ENCODE measurements around the gene NME1.
A peak's percentile ranks its signal among the peaks of the same experiment; 100 is the strongest.
"Not testable (repeated sequence)": the region's sequence is repeated elsewhere in the genome, so short reads cannot be mapped to it uniquely, and the experiment has no call there.

The NME1 gene

GRCh38 chr17:51147650-51148049 lies 5.7 kb upstream of the NME1 start:
- DNase-seq = no peak

GRCh38 chr17:51149163-51149562 lies 4.2 kb upstream of the NME1 start:
- DNase-seq = no peak

- no peak for DNase-seq
These were observed 2.4 kb upstream of the NME1 start for GRCh38 chr17:51150932-51151331.

GRCh38 chr17:51152766-51153209 lies 571 bp upstream of the NME1 start:
- no peak for DNase-seq

GRCh38 chr17:51154176-51154575 lies 817 bp downstream of the NME1 start:
- DNase-seq = no peak

GRCh38 chr17:51155416-51155815 lies 2.1 kb downstream of the NME1 start:
- no peak for DNase-seq

- no peak for DNase-seq
These were observed 6.2 kb downstream of the NME1 start for GRCh38 chr17:51159604-51160003.

- no peak for DNase-seq
These were observed 8.2 kb downstream of the NME1 start for GRCh38 chr17:51161541-51161940.

- no peak for DNase-seq
These were observed 11.7 kb downstream of the NME1 start for GRCh38 chr17:51164911-51165679.

- no peak for DNase-seq
These were observed 12.4 kb downstream of the NME1 start for GRCh38 chr17:51165680-51166197.

- peak; percentile 54 for DNase-seq
These were observed 13.0 kb downstream of the NME1 start, which contains the start of gene NME2 for GRCh38 chr17:51166198-51166986. TSS of gene NME2 (plus strand) at chr17:51166411. CDS start at chr17:51166831, 420 bp downstream.

- DNase-seq = peak; percentile 54
These were observed 13.9 kb downstream of the NME1 start for GRCh38 chr17:51166987-51167931.

GRCh38 chr17:51169340-51169739 lies 16.0 kb downstream of the NME1 start:
- no peak for DNase-seq

- no peak for DNase-seq
These were observed 17.4 kb downstream of the NME1 start for GRCh38 chr17:51170736-51171135.

- DNase-seq = not testable (repeated sequence)
These were observed 18.7 kb downstream of the NME1 start for GRCh38 chr17:51172030-51172429.

GRCh38 chr17:51180486-51180885 lies 27.1 kb downstream of the NME1 start:
- DNase-seq = no peak

GRCh38 chr17:51184124-51184523 lies 30.8 kb downstream of the NME1 start:
- DNase-seq = no peak

GRCh38 chr17:51185763-51186332 lies 32.5 kb downstream of the NME1 start:
- no peak for DNase-seq

- DNase-seq = no peak
These were observed 35.0 kb downstream of the NME1 start for GRCh38 chr17:51188271-51188833.

- no peak for DNase-seq
These were observed 35.8 kb downstream of the NME1 start for GRCh38 chr17:51189162-51189561.

GRCh38 chr17:51189628-51190027 lies 36.3 kb downstream of the NME1 start:
- no peak for DNase-seq

GRCh38 chr17:51191895-51192294 lies 38.5 kb downstream of the NME1 start:
- DNase-seq = no peak
